SK-N-SH (cell line): Measurements from ENCODE around the gene ATP12A.

Source experiments
- POLR2AphosphoS5 ChIP-seq: IDR thresholded peaks from 2 replicates; pipeline ENCODE4 v1.6.1; 2012; ENCODE audit warnings: low read depth, low read length
- TCF12 ChIP-seq: IDR thresholded peaks from 2 replicates; pipeline ENCODE4 v1.4.0; 2012
- USF2 ChIP-seq: fragments of 150-350 bp; IDR thresholded peaks from 2 replicates; pipeline ENCODE4 v1.6.1; 2017; ENCODE audit warnings: antibody characterized with exemption, low read length, low read depth, borderline replicate concordance

- no peak for TF ChIP-seq USF2
- TF ChIP-seq TCF12 = no peak
- no peak for TF ChIP-seq POLR2AphosphoS5
Observed at GRCh38 chr13:24679686-24680085, 522 bp upstream of the ATP12A start.
